Measurements from ENCODE around the gene SDR9C7.
"Not testable (repeated sequence)": the region's sequence is repeated elsewhere in the genome, so short reads cannot be mapped to it uniquely, and the experiment has no call there.

SDR9C7 gene

DNA sequence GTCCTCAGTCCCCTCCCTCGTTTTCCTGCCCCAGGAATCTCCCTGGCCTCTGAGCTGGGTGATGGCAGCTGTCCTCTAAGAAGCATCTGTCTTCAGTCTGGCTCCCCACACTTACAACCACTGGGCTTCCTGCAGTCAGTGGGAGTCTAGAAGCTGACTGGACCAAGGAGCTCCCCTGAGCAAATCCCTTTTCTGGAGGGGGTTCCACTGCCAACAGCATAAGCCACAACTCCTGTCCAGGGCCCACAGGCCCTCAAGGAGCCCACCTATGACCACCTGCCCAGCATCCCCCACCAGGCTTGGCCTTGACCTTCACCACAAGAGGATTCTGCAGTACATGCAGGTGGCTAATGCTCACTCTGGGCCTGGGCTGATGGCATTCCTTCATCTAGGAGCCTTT is 19.1 kb upstream of the SDR9C7 start:
- DNase-seq (ENCODE audit: low read depth), result no peak

DNA sequence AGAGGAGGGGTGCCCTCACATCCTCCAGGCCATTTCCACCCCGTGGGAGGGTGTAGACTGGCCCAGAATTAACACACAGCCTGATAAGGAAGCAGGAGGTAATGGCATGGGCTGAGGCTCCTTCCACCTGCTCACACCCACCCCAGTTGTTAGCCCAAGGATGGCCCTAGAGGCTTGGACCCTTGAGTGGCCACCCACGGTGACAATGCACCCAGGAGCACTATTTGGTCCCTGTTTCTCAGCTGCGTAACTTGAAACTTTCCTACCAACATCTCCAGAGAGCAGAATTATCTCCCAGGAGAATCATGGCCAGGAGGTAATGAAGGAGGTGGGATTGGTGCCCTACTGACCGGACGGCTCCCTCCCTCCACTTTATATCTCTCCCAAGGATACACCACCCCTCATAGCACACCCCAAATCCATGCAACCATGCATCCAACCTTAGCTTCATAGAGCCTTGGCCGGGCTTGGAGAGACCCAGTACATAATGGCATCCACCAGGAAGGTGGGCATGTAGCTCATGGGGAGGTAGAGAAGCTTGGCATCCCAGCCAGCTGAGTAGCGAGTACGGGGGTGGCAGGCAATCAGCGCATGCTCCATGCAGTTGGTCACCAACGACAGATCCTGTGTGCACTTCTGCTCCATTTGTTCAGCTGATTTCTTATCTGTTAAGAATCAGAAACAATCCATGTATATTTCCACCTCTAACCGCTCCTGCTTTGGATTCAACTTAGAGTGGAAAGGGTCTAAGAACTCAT is 17.6 kb upstream of the SDR9C7 start:
- DNase-seq (ENCODE audit: low read depth), result no peak

DNA sequence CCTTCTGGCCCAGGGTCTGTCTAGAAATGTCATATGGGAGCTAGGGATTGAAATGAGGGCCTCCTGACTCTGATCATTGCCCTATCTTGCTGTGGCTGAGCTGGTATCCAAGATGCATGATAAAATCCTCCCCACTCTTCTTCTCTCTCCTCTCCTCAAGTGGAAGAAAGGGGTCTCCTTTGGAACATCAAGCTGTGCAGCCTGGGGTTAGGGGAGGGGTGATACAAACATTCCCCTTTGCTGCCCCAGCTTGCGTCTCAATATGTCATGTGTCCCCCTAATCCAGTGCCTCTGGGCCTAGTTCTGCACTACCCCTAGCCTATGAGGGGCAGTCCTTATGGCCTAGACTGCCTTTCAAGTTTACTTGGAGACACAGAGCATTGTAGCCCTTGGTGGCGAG is 14.7 kb upstream of the SDR9C7 start:
- no peak for DNase-seq (ENCODE audit: low read depth)

DNA sequence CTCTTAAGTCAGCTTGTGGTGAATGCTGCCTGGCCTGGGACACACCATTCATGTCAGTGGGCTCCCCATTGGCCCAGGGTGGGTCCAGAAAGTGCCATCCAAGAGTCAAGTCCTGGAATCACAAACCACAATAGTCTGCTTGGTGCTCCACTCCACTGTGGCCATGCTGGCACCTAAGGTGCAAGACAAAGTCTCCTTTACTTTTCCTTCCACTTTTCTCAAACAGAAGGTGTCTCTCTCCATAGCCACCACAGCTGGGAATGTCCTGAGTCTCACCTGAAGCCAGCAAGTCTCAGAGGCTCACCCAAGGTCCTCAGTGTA is 14.2 kb upstream of the SDR9C7 start:
- DNase-seq (ENCODE audit: low read depth), result no peak

DNA sequence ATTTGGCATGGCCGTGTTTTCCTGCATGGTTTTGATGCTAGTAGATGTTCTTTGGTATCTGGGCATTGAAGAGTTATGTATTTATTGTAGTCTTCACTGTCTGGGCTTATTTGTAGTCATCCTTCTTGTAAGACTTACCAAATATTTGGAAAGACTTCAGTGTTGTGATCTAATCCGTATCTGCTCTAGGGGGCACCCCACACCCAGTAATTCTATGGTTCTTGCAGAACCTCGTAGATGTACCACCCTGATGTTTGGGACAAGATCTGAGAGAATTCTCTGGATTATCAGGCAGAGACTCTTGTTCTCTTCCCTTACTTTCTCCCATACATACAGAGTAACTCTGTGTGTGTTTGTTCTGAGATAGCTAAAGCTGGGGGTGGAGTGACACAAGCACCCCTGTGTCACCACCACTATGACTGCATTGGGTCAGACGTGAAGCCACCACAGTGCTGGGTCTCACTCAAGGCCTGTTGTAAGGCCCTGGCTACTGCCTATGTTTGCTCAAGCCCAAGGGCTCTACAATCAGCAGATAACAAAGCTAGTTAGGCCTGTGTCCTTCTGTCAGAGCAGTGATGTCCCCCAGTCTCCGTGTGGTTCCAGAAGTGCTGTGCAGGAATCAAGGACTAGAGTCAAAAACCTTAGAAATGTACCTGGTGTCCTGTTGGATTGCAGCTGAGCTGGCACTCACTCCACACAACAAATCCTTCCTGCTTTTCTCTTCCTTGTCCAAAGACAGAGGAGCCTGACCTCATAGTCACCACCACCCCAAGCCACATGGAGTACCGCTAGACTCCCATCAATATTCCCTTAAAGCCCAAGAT is 13.6 kb upstream of the SDR9C7 start:
- no peak for DNase-seq (ENCODE audit: low read depth)

DNA sequence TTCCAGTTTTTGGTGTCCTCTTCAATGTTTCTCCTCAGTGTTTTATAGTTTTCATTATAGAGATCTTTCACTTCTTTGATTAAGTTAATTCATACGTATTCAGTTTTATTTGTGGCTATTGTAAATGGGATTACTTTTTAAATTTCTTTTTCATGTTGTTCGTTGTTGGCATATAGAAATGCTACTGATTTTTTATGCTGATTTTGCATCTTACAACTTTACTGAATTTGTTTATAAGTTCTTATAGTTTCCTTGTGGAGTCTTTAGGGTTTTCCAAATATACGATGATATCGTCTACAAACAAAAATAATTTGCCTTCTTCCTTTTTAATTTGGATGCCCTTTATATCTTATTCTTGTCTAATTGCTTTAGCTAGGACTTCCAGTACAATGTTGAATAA is 9.7 kb upstream of the SDR9C7 start:
- DNase-seq (ENCODE audit: low read depth), result no peak

DNA sequence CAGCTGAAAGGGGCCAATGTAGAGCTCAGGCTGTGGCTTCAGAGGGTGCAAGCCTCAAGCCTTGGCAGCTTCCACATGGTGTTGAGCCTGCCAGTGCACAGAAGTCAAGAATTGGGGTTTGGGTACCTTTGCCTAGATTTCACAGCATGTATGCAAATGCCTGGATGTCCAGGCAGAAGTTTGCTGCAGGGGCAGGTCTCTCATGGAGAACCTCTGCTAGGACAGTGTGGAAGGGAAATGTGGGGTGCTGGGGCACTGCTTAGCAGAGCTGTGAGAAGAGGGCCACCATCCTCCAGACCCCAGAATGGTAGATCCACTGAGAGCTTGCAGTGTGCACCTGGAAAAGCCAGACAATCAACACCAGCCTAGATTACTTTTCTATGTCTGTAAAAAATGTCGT is 9.2 kb upstream of the SDR9C7 start:
- DNase-seq (ENCODE audit: low read depth), result not testable (repeated sequence)

DNA sequence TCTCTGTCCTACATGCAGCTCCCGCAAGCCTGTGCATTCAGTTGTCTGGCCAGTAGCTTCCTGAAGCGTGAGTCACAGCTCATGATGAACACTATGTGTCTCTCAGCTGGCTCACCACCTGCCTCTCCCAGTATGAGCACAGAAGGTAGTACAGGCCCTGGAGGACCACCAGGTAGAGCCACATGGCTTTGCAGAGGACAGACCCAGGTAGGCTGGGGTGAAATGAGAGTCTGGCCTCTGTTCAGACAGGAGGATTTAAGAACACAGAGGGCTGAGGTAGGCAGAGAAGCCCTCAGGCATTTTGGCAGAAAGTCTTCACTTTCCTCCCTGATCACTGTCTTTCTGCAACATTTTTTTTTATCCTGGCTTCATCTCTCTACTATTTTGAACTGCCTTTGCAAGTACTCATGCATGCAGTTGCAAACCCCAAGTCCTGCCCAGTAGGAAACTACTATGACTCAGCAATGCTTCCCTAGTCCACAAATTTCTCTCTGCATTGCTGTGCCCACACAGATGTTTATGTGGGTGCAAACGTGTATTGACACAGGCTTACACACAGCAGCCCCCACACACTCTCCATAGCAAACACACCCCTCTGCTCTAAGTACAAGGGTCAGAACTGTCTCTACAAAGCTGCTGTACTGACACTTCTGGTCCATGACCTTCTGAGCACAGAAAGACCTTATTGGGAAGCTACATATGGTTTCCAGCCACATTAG is 7.2 kb upstream of the SDR9C7 start:
- DNase-seq (ENCODE audit: low read depth), result peak; percentile 30

DNA sequence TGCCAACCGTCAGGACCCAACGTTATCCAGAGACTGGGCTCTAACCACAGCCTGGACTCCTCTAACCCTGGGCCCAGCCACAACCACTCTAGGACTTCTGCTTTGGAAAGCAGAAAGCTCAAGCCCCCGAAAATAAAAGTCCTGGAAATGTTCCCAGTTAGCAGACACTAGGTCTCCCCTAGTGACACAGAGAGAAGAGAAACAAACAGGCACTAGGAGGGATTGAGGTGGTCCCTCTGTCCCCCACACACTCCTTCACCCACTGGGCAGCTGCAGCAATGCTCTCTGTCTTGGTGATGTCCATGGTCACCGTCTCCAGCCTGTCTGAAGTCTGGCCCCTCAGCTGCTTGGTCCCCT is 6.7 kb upstream of the SDR9C7 start:
- not testable (repeated sequence) for DNase-seq (ENCODE audit: low read depth)

DNA sequence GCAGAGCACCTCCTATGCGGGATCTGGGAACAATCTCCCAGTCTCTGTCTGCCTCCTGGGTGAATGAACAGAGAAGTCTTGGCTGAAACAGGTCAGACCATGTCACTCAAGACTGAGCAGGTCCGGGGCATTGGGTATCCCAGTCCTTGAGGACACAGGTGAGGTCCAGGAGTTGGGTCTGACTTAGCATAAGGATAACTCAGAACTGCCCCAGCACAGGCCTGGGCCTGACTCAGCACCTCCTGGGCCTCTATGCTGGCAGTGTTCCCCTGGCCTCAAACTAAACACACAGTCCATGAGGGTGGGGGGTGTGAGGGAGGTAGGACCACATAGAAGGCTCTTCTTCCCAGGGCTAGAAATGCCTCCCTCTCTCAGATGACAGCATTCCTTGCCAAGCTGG is 1.5 kb upstream of the SDR9C7 start:
- DNase-seq (ENCODE audit: low read depth), result no peak

DNA sequence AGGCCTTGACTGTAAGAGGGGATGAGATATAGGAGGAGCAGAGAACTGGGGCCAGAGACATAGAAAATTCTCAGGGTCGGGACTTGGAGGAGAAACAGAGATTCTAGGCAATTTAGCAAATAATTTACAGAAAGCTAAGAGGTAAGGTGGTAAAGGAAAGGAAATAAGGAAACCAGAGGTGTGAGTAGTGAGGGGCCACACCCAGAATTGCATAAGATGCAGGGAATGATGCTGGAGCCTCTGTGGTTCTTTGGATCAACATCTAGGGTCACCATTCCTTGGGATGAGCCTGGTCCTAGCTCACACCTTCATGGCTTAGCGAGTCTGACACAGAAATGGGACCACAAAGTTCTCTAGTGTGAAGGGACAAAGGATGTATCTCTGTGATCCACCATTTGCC is 949 bp upstream of the SDR9C7 start:
- no peak for DNase-seq (ENCODE audit: low read depth)

DNA sequence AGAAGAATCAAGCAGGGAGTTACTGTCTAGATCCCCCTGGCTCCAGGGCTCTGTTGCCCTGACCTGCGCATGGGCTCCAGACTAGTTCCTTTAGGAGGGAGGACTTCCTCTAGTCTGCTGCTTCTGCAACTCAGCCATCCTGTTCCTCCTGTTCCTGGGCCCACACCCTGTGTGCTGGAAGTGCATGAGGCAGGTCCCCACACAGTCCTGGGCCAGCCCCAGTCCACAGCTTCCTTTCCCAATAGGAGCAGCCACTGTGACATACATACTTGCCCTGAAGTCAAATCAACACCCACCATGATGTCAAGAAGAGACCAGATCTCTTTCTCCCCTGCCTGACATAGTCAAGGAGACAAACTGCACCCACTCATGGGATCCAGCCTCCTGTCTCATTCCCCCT is 1.3 kb downstream of the SDR9C7 start:
- DNase-seq (ENCODE audit: low read depth), result no peak

DNA sequence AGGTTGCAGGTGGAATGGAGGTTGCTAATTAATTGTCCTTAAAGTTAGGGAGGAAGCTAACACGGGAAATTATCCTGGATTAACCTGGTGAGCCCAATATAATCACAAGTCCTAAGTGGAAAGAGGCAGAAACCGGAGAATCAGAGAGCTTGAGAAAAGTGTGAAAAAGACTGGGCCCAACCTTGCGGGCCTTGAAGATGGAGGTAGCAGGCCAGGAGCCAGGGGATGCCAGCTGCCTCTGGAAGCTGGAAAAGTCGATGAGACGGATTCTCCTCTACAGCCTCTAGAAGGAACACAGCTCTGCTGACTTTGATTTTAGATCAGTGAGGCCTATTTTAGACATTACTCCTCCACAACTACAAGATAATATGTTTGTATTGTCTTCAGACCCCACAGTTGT is 2.1 kb downstream of the SDR9C7 start:
- DNase-seq (ENCODE audit: low read depth), result no peak

DNA sequence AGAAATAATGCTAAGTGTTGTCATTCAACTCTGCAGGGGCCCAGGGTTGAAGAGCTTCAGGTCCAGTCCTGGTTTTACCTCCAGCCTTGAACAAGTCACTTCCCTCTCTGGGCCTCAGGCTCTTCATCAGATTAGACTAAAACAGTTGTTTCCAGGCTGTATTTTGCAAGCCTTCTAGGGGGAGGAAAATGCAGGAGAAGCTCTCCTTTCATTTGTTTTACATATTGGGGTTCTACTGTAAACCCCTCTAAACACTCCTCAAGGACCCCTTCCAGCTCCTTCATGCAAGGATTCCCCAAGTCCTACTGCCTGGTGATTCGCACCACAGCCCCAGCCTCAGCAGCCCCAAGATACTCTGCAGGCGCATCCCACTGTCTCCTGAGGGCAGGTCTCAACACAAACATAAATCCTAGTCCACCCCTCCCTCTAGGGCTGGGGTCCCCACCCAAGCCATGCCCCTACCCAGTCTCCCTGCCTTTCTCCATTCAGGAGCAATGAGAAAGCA is 2.7 kb downstream of the SDR9C7 start:
- DNase-seq (ENCODE audit: low read depth), result peak; percentile 37

DNA sequence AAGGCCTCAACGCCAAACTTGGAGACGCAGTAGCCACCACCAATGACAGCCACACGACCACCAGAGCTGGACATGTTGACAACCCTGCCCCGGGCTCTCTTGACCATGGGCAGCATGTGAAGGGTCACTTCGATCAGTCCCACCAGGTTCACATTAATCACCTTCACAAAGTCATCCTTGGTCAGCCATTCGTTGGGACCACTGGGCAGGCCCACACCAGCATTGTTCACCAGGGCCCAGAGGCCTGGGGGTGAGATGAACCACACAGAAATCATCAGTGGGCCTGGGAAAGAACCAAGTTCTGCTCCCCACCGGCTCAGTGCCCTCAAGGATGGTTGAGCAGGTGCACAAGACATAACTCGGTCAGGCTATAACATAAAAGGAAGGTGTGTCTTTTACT is 4.0 kb downstream of the SDR9C7 start:
- DNase-seq (ENCODE audit: low read depth), result no peak

DNA sequence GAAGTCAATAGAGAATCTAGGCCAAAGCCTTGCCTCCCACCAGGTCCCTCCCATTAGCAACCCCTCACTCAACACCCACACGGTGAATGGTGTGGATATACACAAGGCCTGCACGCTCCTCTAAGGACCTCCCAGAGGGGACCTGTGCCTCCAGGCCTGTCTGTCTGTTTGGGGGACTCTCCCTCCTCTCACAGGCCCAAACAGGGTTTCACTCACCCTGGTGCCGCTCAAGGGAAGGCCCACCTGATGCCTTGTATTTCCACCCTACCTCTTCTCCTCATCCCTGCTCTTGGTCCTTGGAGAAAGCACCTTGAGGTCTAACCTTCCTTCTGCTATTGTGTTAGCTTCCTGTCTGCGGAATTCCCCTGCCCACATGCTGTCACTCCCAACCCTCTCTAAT is 4.4 kb downstream of the SDR9C7 start:
- DNase-seq (ENCODE audit: low read depth), result no peak

DNA sequence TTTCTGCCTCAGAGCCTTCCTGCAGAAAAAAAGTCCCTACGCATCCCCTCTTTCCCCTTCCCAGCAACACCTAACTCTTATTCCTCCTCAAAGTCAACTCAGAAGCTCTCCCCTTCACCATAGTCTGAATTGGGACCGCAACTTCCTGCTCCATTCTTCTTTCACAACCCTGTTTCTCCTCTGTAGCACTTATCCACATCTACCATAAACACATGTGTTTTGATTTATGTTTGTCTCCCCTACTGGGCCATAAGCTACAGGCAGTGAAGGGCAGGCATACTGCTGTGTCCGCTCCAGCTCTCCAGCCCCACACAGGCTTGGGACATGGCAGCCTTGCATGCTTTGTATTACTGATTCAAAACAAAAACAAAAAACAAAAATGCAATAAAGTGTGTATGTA is 5.9 kb downstream of the SDR9C7 start:
- peak; percentile 24 for DNase-seq (ENCODE audit: low read depth)

DNA sequence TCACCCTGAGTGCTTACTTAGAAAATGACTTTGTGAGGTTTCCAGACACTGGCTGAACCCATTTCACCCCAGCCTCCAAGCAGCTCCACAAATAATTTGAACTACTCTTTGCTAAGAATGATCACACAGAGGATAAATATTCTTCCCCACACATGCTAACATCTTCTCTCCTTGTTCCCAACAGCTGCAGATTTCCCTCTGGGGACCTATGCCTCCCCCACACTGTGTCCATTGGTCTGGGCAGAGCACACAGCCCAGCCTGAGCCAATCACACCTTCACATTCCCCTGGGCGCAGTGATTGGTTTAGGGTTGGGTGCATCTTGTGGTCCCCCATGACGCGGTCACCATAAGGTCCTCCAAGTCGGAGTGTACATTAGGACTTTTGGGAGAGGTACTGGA is 6.9 kb downstream of the SDR9C7 start:
- DNase-seq (ENCODE audit: low read depth), result no peak

DNA sequence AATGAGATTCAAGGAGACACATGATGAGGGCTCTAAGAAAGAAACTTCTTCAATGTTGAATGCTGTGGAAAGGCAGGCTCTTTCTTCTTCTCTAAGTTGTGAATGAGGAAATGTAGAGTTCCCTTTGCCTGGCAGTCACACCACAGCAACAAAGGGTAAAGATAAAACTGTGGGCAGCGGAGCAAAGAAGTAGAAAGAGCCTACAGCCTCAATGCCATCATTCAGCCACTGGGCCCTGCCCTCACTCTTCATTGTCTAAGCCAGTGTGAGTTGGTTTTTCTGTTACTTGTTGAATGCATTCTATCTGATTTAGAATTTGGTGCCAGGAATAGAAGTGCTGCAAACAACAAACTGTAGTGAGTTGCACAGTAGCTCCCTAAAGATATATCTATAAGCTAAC is 12.2 kb downstream of the SDR9C7 start:
- no peak for DNase-seq (ENCODE audit: low read depth)

DNA sequence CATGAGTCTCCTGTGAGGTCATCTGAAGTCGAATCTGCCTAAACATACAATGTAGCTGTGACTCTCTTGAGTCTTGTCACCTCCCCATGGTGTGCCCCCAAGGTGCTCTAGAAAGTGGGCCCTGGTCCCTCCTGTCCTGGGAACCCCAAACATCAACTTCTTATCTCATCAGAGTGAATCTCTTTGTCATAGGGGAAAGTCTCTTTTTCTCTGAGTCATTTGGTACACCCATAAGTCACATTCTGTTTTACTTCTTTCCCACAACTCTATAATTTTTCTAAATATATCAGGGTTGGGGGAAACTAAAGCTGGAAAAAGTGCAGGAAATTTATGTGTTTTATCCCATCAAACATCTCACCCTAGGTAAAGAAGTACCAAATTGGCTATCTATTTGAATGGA is 12.9 kb downstream of the SDR9C7 start:
- DNase-seq (ENCODE audit: low read depth), result no peak

DNA sequence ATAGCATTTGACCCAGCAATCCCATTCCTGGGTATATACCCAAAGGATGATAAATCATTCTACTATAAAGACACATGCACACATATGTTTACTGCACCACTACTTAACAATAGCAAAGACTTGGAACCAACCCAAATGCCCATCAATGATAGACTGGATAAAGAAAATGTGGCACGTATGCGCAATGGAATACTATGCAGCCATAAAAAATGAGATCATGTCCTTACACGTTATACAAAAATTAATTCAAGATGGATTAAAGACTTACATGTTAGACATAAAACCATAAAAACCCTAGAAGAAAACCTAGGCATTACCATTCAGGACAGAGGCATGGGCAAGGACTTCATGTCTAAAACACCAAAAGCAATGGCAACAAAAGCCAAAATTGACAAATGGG is 16.1 kb downstream of the SDR9C7 start:
- DNase-seq (ENCODE audit: low read depth), result not testable (repeated sequence)

DNA sequence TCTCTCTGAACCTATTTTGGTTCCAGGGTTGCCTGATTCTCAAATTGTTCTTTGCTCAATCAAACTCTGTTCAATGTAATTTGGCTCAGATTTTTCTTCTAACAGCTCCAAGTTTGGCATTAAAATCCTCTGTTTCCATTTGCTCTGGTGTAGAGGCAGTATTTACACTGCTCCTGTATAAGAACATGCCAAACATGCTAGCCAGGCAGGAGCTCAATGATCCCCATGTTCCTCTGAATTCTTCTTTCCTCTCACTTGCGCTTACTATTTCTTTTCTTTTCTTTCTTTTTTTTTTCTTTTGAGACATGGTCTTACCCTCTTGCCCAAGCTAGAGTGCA is 17.2 kb downstream of the SDR9C7 start:
- no peak for DNase-seq (ENCODE audit: low read depth)

DNA sequence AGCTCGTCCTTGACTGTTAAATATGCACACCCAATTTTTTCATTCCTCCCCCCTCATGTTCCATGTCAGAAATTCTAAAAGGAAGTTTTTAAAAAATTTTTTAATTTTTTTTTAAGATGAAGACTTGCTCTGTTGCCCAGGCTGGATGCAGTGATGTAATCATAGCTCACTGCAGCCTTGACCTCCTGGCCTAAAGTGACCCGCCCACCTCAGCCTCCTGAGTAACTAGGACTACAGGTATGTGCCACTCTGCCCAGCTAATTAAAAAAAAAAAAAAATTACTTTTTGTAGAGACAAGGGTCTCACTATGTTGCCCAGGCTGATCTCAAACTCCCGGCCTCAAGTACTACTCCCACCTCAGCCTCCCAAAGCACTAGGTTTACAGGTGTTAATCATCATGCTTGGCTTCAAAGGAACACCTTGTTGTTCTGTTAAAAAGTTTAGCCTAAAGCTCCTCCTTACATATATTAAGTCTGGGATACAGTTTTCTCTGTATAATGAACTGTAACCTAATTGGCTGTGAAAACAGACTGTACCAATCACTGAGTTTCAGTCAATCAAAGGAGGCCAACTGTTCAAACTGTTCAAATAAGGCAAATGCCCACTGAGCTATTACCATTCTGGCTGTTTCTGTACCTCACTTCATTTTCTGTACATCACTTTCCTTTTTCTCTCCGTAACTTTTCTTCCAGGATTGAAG is 17.8 kb downstream of the SDR9C7 start:
- no peak for DNase-seq (ENCODE audit: low read depth)

All from fibroblast of gingiva (primary cell).